Measurements from ENCODE around the gene AMZ1.
A peak's percentile ranks its signal among the peaks of the same experiment; 100 is the strongest.
"Not testable (repeated sequence)": the region's sequence is repeated elsewhere in the genome, so short reads cannot be mapped to it uniquely, and the experiment has no call there.

The AMZ1 gene

GRCh38 chr7:2689343-2689847 lies 1.4 kb downstream of the AMZ1 start:
- DNase-seq (ENCODE audit: insufficient read length, low spot score) (no peak), FAIRE-seq (peak; percentile 77)

- FAIRE-seq (no peak), DNase-seq (ENCODE audit: insufficient read length, low spot score) (peak; percentile 68)
Measured at GRCh38 chr7:2689951-2690705, 2.1 kb downstream of the AMZ1 start.

- no peak for FAIRE-seq
Measured at GRCh38 chr7:2691011-2691707, 3.2 kb downstream of the AMZ1 start.

DNA sequence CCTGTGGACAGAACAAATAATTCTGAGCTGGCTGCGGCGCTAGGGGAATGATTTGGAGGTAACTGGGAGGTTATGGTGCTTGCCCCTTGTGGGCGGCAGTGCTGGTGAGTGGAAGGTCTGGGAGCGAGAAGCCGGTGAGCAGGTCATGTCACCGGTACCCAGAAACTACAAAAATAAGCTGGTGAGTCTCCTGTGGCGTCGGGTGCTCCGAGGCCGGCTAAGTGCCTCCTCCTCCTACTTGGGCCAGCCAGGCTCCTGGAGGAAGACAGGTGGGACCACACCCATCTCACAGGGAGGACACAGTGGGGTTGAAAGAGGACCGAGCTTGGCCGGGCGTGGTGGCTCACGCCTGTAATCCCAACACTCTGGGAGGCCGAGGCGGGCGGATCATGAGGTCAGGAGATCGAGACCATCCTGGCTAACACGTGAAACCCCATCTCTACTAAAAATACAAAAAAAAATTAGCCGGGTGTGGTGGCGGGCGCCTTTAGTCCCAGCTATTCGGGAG lies 4.0 kb downstream of the AMZ1 start:
- not testable (repeated sequence) for FAIRE-seq; DNase-seq (ENCODE audit: insufficient read length, low spot score)

More at GRCh38 chr7:2691011-2691707, 3.2 kb downstream of the AMZ1 start:
- DNase-seq (ENCODE audit: insufficient read length, low spot score), result no peak

DNA sequence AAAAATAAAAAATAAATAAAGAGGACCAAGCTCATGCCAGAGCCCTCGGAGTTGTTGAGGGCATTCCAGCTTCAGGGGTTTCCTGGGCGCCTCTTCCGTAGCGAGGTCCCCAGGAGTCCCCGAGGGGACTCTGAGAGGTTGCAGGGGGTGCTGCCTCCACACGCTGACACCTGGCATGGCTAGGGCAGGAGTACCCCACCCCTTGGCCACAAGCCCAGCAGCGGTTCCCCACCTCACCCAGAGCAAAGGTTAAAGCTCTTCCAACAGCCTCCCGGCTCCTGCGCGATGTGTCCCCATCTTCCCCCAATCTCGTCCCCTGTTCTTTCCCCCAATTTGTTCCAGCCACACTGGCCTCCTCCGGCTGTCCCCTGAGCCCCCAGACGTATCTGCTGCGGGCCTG lies 4.5 kb downstream of the AMZ1 start:
- FAIRE-seq (no peak), DNase-seq (ENCODE audit: insufficient read length, low spot score) (no peak)

GRCh38 chr7:2693420-2694121 lies 5.6 kb downstream of the AMZ1 start:
- FAIRE-seq, result not testable (repeated sequence)

GRCh38 chr7:2694122-2694436 lies 6.1 kb downstream of the AMZ1 start:
- peak; percentile 88 for FAIRE-seq
- DNase-seq (ENCODE audit: insufficient read length, low spot score), result not testable (repeated sequence)

More at GRCh38 chr7:2693420-2694121, 5.6 kb downstream of the AMZ1 start:
- not testable (repeated sequence) for DNase-seq (ENCODE audit: insufficient read length, low spot score)

DNA sequence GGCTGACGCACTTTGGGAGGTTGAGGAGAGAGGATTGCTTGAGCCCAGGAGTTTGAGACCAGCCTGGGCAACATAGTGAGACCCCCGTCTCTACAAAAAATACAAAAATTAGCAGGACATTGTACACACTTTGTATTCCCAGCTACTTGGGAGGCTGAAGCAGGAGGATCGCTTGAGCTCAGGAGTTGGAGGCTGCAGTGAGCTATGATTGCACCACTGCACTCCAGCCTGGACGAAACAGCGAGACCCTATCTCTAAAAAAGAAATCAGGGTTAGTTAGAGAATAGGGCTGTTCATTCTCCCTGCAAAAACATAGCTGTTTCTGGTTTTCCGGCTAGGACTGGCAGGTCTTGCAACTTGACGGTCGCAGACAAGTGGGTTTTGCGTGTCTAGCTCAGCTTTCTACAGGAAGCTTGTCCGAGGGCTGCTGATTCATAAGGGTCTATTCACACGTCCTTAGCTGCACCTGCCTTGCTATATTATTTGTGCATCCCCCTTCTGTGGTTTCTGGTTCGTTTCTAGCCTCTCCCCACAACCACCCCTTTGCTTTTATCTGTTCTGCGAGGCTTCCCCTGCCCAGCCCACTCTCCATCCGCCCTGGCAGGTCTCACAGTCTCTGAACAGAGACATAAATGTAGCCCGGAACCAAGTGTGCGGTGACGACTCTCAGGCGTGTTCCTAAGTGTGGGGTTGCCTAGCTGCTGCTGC lies 10.7 kb downstream of the AMZ1 start:
- FAIRE-seq (no peak), DNase-seq (ENCODE audit: insufficient read length, low spot score) (no peak)

GRCh38 chr7:2699289-2699620 lies 11.3 kb downstream of the AMZ1 start:
- DNase-seq (ENCODE audit: insufficient read length, low spot score) (no peak), FAIRE-seq (no peak)

- no peak for FAIRE-seq
- DNase-seq (ENCODE audit: insufficient read length, low spot score), result no peak
Measured at GRCh38 chr7:2700141-2700850, 12.3 kb downstream of the AMZ1 start.

DNA sequence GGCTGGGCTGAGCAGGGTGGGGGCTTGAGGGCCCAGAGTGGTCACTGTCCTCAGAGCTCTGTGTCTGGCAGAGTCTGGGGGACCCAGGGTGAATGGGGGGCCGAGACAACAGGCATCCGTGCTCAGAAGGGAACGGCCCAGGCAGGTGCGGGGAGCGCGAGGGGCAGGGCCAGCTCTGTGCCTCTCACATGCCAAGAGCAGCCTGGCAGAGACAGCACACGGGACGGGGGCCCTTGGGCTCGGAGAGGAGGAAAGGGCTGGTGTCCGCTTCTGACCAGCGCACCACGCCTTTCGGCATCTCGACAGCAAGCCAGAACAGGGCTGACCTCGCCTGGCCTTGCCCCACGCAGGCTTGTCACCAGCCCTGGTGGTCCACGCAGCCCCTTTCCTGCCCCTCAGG lies 13.4 kb downstream of the AMZ1 start:
- FAIRE-seq (no peak), DNase-seq (ENCODE audit: insufficient read length, low spot score) (no peak)

- FAIRE-seq (peak; percentile 69), DNase-seq (ENCODE audit: insufficient read length, low spot score) (no peak)
Measured at GRCh38 chr7:2701832-2702593, 14.0 kb downstream of the AMZ1 start.

- DNase-seq (ENCODE audit: insufficient read length, low spot score), result no peak
- FAIRE-seq, result no peak
Measured at GRCh38 chr7:2702594-2702957, 14.6 kb downstream of the AMZ1 start.

DNA sequence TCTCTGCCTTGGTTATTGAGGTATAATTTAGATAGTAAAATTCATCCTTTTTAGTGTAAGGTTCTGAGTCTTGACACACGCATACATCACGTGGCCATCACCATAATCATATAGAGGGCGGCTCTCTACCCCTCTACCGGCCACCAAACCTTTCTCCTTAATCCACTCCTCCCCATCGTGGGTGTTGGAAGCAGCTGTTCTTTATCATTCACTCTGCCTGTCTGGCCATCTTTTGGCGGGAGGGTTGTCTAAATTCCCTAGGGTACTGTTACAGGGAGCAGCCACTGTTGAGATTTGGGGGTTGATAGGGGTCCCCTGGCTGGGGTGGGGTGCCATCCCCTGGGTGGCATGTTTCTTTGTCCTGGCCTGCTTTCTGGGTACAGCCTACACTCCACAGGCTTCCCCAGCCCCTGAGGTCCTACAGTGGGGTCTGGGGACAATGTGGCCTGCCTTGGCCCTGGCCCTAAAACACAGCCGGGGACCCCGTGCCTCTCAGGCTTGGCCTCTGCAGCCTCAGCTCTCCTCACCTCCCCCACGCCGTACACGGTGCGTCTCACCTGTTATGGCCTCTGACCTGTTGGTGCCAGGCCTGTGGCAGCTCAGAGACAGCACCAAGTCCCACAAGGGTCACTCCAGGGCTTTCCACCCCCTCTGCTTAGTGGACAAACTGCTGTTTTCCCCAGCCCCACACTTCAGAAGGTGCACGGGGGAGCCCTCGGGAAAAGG lies 17.5 kb downstream of the AMZ1 start:
- FAIRE-seq, result no peak

DNA sequence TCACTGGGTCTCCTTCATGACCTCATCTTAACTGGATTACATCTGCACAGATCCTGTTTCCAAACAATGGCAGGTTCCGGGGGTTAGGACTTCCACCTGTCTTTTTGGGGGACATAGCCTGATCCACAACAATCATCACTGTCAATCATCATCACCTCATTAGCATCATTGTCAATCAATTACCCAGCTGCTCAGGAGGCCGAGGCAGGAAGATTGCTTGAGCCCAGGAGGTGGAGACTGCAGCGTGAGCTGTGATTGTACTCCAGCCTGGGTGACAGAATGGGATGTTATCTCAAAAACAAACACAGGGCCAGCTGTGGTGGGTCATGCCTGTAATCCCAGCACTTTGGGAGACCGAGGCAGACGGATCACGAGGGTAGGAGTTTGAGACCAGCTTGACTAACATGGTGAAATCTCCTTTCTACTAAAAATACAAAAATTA lies 18.7 kb downstream of the AMZ1 start:
- FAIRE-seq (no peak), DNase-seq (ENCODE audit: insufficient read length, low spot score) (no peak)

More for the DNA sequence above, 17.5 kb downstream of the AMZ1 start:
- no peak for DNase-seq (ENCODE audit: insufficient read length, low spot score)

DNA sequence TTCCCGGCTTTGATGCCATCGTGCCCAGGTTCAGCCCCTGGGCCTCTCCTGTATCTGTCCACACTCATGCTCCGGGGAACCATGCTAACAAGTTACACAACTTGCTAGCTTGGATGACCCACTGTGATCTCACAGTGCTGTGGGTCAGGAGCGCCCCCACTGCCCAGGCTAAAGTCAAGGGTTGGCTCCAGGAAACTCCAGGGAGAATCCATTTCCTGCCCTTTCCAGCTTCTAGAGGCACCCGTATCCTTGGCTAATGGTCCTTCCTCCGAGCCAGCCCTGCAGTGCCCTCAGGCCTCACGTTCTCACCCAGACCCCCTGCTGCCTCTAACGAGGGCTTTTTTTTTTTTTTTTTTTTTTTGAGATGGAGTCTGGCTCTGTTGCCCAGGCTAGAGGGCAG lies 19.5 kb downstream of the AMZ1 start:
- no peak for FAIRE-seq

GRCh38 chr7:2708041-2708440 lies 20.0 kb downstream of the AMZ1 start:
- DNase-seq (ENCODE audit: insufficient read length, low spot score), result no peak
- FAIRE-seq, result no peak

More for the DNA sequence above, 19.5 kb downstream of the AMZ1 start:
- DNase-seq (ENCODE audit: insufficient read length, low spot score), result no peak

GRCh38 chr7:2708547-2709310 lies 20.7 kb downstream of the AMZ1 start:
- FAIRE-seq (no peak), DNase-seq (ENCODE audit: insufficient read length, low spot score) (no peak)

Measured in HTR-8/SVneo (cell line).